Measurements from ENCODE around the gene RSU1. TPM values are rescaled to one million over a fixed set of nuclear protein-coding genes. Genes with fewer than 3 reads are reported as not detected.
"Not testable (repeated sequence)": the region's sequence is repeated elsewhere in the genome, so short reads cannot be mapped to it uniquely, and the experiment has no call there.

The RSU1 gene
- total and polyA plus RNA-seq, 10 donors = 20.5 to 81.7 (median 63.4) TPM

DNA sequence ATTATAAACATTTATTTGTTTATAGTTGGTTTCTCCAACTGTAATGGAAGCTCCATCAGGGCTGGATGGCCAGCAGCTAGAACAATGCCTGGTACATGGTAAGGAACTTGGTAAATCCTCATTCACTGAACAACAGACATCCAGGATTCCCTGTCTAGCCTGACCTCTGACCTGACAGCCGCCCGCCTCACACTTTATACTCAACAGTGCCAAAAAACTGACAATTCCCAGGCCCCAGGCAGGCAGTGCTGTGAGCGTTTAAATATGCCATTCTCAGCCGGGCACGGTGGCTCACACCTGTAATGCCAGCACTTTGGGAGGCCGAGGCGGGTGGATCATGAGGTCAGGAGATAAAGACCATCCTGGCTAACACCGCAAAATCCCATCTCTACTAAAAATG, 55.9 kb downstream of the RSU1 start:
- Histone ChIP-seq H3K36me3 (peaks cover 0 to 69% (median 17%) of the 10 kb centered on the region in 6 donors), H3K4me3 (no peak overlapping the region), H3K27me3 (replicated peaks in 1 of 7) (no peaks in the 10 kb centered on the region), H3K27ac (no peak overlapping the region), H3K4me1 (peaks cover 0 to 10% (median 0%) of the 10 kb centered on the region in 6 donors), H3K9me3 (no peaks in the 10 kb centered on the region)
- intact Hi-C loops (cut with DNase I; ENCODE audit: low total_unique reads) = no loop called here
- no peak for DNase-seq
- TF ChIP-seq, protein P1, sequence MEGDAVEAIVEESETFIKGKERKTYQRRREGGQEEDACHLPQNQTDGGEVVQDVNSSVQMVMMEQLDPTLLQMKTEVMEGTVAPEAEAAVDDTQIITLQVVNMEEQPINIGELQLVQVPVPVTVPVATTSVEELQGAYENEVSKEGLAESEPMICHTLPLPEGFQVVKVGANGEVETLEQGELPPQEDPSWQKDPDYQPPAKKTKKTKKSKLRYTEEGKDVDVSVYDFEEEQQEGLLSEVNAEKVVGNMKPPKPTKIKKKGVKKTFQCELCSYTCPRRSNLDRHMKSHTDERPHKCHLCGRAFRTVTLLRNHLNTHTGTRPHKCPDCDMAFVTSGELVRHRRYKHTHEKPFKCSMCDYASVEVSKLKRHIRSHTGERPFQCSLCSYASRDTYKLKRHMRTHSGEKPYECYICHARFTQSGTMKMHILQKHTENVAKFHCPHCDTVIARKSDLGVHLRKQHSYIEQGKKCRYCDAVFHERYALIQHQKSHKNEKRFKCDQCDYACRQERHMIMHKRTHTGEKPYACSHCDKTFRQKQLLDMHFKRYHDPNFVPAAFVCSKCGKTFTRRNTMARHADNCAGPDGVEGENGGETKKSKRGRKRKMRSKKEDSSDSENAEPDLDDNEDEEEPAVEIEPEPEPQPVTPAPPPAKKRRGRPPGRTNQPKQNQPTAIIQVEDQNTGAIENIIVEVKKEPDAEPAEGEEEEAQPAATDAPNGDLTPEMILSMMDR (IDR thresholded peaks at IDR 0.05 in 8 of 11, conservative IDR thresholded peaks at IDR 0.05 in 3 of 11) = no peak
- TF ChIP-seq POLR2AphosphoS5 (IDR thresholded peaks at IDR 0.05) (no peak), POLR2A (IDR thresholded peaks at IDR 0.05) (no peak)
- 85 to 96% (median 94%) methylated on average over 8 of the region's 8 CpGs for WGBS, 5 donors

- Histone ChIP-seq H3K27me3 (replicated peaks in 1 of 7) (no peaks in the 10 kb centered on the region), H3K9me3 (no peaks in the 10 kb centered on the region), H3K27ac (no peak overlapping the region), H3K4me1 (peaks cover 0 to 10% (median 0%) of the 10 kb centered on the region in 6 donors), H3K4me3 (no peak overlapping the region), H3K36me3 (peaks cover 0 to 76% (median 25%) of the 10 kb centered on the region in 6 donors)
- WGBS, 5 donors = 93 to 96% (median 94%) methylated on average over 12 of the region's 12 CpGs
- TF ChIP-seq POLR2A (IDR thresholded peaks at IDR 0.05) (no peak), POLR2AphosphoS5 (IDR thresholded peaks at IDR 0.05) (no peak)
- TF ChIP-seq, protein P1 (IDR thresholded peaks at IDR 0.05 in 8 of 11, conservative IDR thresholded peaks at IDR 0.05 in 3 of 11) = no peak
- no peak for DNase-seq
- intact Hi-C loops (cut with DNase I; ENCODE audit: low total_unique reads) = no loop called here
These were observed 60.5 kb downstream of the RSU1 start for GRCh38 chr10:16756561-16757221.

DNA sequence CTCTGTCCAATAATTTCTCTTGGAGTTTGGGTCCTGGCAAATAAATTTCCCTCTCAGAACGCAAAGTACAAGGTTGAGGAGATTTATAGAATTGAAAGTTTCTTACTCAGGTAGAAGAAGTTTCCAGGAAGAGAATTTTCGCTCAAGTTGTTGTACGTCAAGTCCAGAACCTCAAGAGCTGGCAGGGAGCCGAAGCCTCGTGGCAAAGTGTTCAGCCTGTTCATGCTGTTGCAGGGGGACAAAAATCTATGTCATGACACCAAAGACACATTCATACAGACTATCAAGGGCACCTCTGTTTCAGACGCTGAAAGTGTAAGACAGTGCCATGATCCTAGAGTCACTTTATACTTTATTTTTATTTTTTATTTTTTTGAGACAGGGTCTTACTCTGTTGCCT, 62.5 kb downstream of the RSU1 start:
- H3K9me3 ChIP-seq = no peaks in the 10 kb centered on the region
- H3K4me3 ChIP-seq = no peak overlapping the region
- WGBS, 5 donors = 79 to 95% (median 92%) methylated on average over 6 of the region's 6 CpGs
- intact Hi-C loops (cut with DNase I; ENCODE audit: low total_unique reads) = no loop called here
- H3K27me3 ChIP-seq (replicated peaks in 1 of 7) = no peaks in the 10 kb centered on the region
- TF ChIP-seq POLR2AphosphoS5 (IDR thresholded peaks at IDR 0.05) = no peak
- TF ChIP-seq POLR2A (IDR thresholded peaks at IDR 0.05) = no peak
- TF ChIP-seq, protein P1 (IDR thresholded peaks at IDR 0.05 in 8 of 11, conservative IDR thresholded peaks at IDR 0.05 in 3 of 11) = no peak
- peaks cover 0 to 86% (median 36%) of the 10 kb centered on the region in 6 donors for H3K36me3 ChIP-seq
- no peak for DNase-seq
- H3K4me1 ChIP-seq = no peaks in the 10 kb centered on the region
- H3K27ac ChIP-seq = no peak overlapping the region

GRCh38 chr10:16752849-16753248, 64.4 kb downstream of the RSU1 start:
- H3K27me3 ChIP-seq (replicated peaks in 1 of 7); DNase-seq; H3K4me1 ChIP-seq; intact Hi-C loops (cut with DNase I; ENCODE audit: low total_unique reads); H3K4me3 ChIP-seq; H3K9me3 ChIP-seq; H3K27ac ChIP-seq: not testable (repeated sequence)
- peaks cover 0 to 86% (median 37%) of the 10 kb centered on the region in 6 donors for H3K36me3 ChIP-seq
- WGBS, 5 donors = 93 to 95% (median 93%) methylated on average over 6 of the region's 6 CpGs

Measured in spleen (tissue), 11 donors.